ENCODE data around the gene DOK1.
"Not testable (repeated sequence)": the region's sequence is repeated elsewhere in the genome, so short reads cannot be mapped to it uniquely, and the experiment has no call there.

Gene DOK1

GRCh38 chr2:74560591-74560990 is 6.1 kb downstream of the DOK1 start:
- Histone ChIP-seq H3K4me2 (ENCODE audit: low read length) (no peak overlapping the region), H3K79me2 (ENCODE audit: insufficient read depth, low read length) (no peaks in the 10 kb centered on the region)
- no peak for TF ChIP-seq CTCF (IDR thresholded peaks at IDR 0.05; ENCODE audit: low read length)
- TF ChIP-seq EZH2 (IDR thresholded peaks at IDR 0.05; ENCODE audit: borderline replicate concordance, low read length): no peak

GRCh38 chr2:74561022-74561421 is 6.5 kb downstream of the DOK1 start:
- not testable (repeated sequence) for H3K4me3 ChIP-seq (ENCODE audit: low read depth, low read length, poor library complexity, severe bottlenecking); H3K27me3 ChIP-seq (ENCODE audit: insufficient read depth, low read length); H3K4me1 ChIP-seq (ENCODE audit: insufficient read depth, low read length, severe bottlenecking)

More at GRCh38 chr2:74560591-74560990, 6.1 kb downstream of the DOK1 start:
- Histone ChIP-seq H3K27me3 (ENCODE audit: insufficient read depth, low read length) (no peaks in the 10 kb centered on the region), H4K20me1 (ENCODE audit: insufficient read depth, low read length) (no peaks in the 10 kb centered on the region), H3K9ac (ENCODE audit: low read length) (no peak overlapping the region), H3F3A (ENCODE audit: insufficient read depth, low read length) (no peaks in the 10 kb centered on the region), H2AFZ (ENCODE audit: low read length) (no peak overlapping the region), H3K36me3 (ENCODE audit: insufficient read depth, low read length) (peaks cover 6% of the 10 kb centered on the region; the same call in 1 of the 2 replicates), H3K4me3 (ENCODE audit: low read depth, low read length, poor library complexity, severe bottlenecking) (no peak overlapping the region), H3K9me3 (ENCODE audit: low read length) (no peaks in the 10 kb centered on the region), H3K27ac (ENCODE audit: low read depth, low read length, poor library complexity, severe bottlenecking) (no peak overlapping the region), H3K9me2 (ENCODE audit: low read depth, low read length) (no peaks in the 10 kb centered on the region), H3K4me1 (ENCODE audit: insufficient read depth, low read length, severe bottlenecking) (peaks cover 1% of the 10 kb centered on the region)

GRCh38 chr2:74562126-74562775 is 7.7 kb downstream of the DOK1 start:
- H3F3A ChIP-seq (ENCODE audit: insufficient read depth, low read length): no peaks in the 10 kb centered on the region
- H3K27ac ChIP-seq (ENCODE audit: low read depth, low read length, poor library complexity, severe bottlenecking): no peak overlapping the region
- H3K9ac ChIP-seq (ENCODE audit: low read length): no peak overlapping the region
- TF ChIP-seq CTCF (IDR thresholded peaks at IDR 0.05; ENCODE audit: low read length): no peak
- TF ChIP-seq EZH2 (IDR thresholded peaks at IDR 0.05; ENCODE audit: borderline replicate concordance, low read length): no peak
- no peaks in the 10 kb centered on the region for H3K9me3 ChIP-seq (ENCODE audit: low read length)
- H3K9me2 ChIP-seq (ENCODE audit: low read depth, low read length): no peaks in the 10 kb centered on the region
- no peaks in the 10 kb centered on the region for H3K4me1 ChIP-seq (ENCODE audit: insufficient read depth, low read length, severe bottlenecking)
- no peaks in the 10 kb centered on the region for H4K20me1 ChIP-seq (ENCODE audit: insufficient read depth, low read length)
- H3K27me3 ChIP-seq (ENCODE audit: insufficient read depth, low read length): no peaks in the 10 kb centered on the region
- H3K4me3 ChIP-seq (ENCODE audit: low read depth, low read length, poor library complexity, severe bottlenecking): no peak overlapping the region
- H3K79me2 ChIP-seq (ENCODE audit: insufficient read depth, low read length): no peaks in the 10 kb centered on the region
- H3K4me2 ChIP-seq (ENCODE audit: low read length): no peak overlapping the region
- no peaks in the 10 kb centered on the region for H3K36me3 ChIP-seq (ENCODE audit: insufficient read depth, low read length)
- no peak overlapping the region for H2AFZ ChIP-seq (ENCODE audit: low read length)

More at GRCh38 chr2:74561022-74561421, 6.5 kb downstream of the DOK1 start:
- H3K9me2 ChIP-seq (ENCODE audit: low read depth, low read length); H3F3A ChIP-seq (ENCODE audit: insufficient read depth, low read length); H3K4me2 ChIP-seq (ENCODE audit: low read length); H3K27ac ChIP-seq (ENCODE audit: low read depth, low read length, poor library complexity, severe bottlenecking); H3K9me3 ChIP-seq (ENCODE audit: low read length); H2AFZ ChIP-seq (ENCODE audit: low read length); H4K20me1 ChIP-seq (ENCODE audit: insufficient read depth, low read length); H3K9ac ChIP-seq (ENCODE audit: low read length); H3K36me3 ChIP-seq (ENCODE audit: insufficient read depth, low read length); H3K79me2 ChIP-seq (ENCODE audit: insufficient read depth, low read length): not testable (repeated sequence)

- Histone ChIP-seq H3K36me3 (ENCODE audit: insufficient read depth, low read length) (no peaks in the 10 kb centered on the region), H3K9me3 (ENCODE audit: low read length) (no peaks in the 10 kb centered on the region), H3K27me3 (ENCODE audit: insufficient read depth, low read length) (no peaks in the 10 kb centered on the region), H3K4me2 (ENCODE audit: low read length) (no peak overlapping the region), H3K4me3 (ENCODE audit: low read depth, low read length, poor library complexity, severe bottlenecking) (no peak overlapping the region), H3F3A (ENCODE audit: insufficient read depth, low read length) (no peaks in the 10 kb centered on the region), H3K9me2 (ENCODE audit: low read depth, low read length) (no peaks in the 10 kb centered on the region), H3K27ac (ENCODE audit: low read depth, low read length, poor library complexity, severe bottlenecking) (no peak overlapping the region), H2AFZ (ENCODE audit: low read length) (no peak overlapping the region), H3K4me1 (ENCODE audit: insufficient read depth, low read length, severe bottlenecking) (no peaks in the 10 kb centered on the region), H3K79me2 (ENCODE audit: insufficient read depth, low read length) (no peaks in the 10 kb centered on the region), H4K20me1 (ENCODE audit: insufficient read depth, low read length) (no peaks in the 10 kb centered on the region), H3K9ac (ENCODE audit: low read length) (no peak overlapping the region)
- TF ChIP-seq EZH2 (IDR thresholded peaks at IDR 0.05; ENCODE audit: borderline replicate concordance, low read length) (no peak), CTCF (IDR thresholded peaks at IDR 0.05; ENCODE audit: low read length) (no peak)
Observed at GRCh38 chr2:74564222-74564621, 9.7 kb downstream of the DOK1 start.

All from OCI-LY1 (cell line).